HUDEP-2 (cell line): ENCODE data around the gene AFAP1L1.
"Not testable (repeated sequence)": the region's sequence is repeated elsewhere in the genome, so short reads cannot be mapped to it uniquely, and the experiment has no call there.

ENCODE experiments used
- DNase-seq, 76 experiments: peaks; one replicate each; lab custom pipeline; 2025; ENCODE audit not compliant: unreplicated experiment in 76 of 76; lab: John Stamatoyannopoulos, UW

AFAP1L1 gene

DNA sequence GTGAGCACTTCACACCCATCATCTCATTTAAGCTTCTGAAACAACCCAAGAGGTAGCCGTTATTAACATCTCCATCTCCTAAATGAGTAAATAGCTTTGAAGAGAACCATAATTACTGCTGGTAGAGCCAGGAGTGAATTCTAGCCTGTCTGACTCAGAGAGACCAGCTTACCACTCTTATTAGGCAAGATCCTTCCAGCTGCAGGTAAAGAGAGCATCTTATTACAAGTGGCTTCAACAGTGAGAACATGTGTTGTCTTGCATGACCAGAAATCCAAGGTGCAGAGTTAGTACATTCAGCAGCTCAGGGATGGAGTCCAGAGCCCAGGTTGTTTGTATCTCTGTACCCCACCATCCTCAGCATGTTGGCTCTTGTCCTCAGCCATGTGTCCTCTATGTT lies 10.9 kb upstream of the AFAP1L1 start:
- DNase-seq = no peak

DNA sequence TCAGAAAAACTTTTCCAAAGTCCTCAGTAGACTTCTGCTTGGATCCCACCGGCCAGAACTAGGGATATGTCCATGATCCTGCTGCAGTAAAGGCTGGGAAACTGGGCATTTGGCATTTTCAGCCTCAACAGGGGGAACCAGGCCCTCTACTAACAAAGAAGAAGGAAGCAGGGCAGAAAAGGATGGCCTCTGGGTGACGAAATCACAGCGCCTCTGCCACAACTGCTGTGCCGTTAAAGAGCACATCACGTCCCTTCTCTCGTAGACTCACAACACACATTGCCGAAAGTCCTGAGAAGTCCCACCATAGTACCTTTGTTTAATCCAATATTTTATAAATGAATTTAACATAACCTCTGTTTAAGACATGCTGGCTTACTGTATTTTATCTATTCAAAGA lies 10.4 kb upstream of the AFAP1L1 start:
- no peak for DNase-seq

DNA sequence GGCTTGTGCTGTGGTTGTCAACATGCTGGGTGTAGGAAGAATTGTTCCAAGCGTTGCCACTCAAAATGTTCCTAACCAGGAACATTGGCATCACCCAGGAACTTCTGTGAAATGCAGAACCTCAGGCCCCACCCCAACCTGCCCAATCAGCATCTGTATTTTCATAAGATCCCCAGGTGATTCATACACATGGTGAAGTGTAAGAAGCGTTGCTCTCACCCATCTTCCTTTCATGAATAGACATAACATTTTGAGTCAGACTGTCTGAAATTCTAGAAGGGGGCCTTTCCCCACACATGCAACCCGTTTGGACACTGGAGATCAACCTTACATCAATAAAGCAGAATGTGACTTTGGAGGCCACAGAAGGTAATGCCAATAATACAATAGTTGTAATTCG lies 9.3 kb upstream of the AFAP1L1 start:
- DNase-seq = no peak

DNA sequence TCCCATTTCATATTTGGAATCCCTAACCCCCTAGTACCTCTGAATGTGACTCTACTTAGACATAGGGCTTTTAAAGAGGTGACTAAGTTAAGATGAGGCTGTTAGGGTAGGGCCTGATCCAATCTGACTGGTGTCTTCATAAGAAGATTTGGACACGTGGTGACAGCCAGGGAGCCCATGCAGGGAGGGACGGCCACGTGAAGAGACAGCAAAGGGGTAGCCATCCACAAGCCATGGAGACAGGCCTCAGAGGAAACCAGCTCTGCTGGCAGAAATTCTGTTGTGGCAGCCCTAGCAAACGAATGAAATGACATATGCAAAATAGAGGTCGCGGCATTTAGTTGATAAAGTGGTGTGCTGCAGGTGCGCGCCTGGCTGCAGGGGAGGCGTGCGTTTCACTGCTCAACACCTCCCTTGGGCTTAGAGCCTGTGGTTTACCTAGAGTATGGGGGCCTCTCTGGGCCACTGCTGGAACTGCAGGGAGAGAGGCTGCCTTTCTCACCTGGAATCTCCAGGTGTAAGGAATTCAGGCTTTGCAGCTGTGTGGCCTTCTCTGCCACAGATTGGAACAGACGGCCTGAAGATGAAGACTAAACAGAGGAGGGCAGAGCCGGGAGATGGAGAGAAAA lies 7.1 kb upstream of the AFAP1L1 start:
- DNase-seq = no peak

DNA sequence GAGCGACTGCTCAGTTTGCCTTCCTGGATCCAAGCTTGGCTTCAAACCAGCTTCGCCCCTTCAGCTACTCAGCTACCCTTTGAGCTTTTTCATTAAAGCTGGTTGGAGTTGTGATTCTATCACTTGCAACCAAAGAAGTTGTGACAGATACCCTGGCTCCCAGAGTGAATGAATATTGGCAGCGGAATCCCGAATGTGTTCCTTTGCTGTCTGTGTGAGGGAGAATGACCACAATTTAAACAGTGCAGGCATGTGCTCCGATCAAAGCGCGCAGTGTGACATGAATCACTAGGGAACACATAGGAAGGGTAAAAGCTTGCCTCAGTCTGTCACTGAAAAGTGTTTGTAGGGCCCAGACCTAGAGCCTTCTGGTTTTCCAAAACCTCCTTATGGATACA lies 6.6 kb upstream of the AFAP1L1 start:
- no peak for DNase-seq

DNA sequence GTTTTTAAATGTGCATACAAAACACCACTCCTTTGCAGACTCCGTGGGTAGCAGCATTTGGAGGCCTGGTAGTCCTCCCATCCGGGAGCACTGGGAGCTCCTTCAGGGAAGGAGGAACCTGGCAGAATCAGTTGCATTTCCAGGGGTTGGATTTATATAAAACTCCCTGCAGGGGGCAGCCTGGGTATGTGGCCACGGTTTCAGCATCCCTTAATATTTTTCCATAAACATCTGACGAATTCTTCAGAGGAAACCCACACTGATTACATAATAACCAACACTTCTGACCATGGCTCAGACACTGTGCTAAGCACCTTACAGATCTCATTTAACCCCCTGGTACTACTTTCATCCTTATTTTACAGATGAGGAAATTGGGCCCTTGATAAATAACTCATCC lies 6.1 kb upstream of the AFAP1L1 start:
- no peak for DNase-seq

DNA sequence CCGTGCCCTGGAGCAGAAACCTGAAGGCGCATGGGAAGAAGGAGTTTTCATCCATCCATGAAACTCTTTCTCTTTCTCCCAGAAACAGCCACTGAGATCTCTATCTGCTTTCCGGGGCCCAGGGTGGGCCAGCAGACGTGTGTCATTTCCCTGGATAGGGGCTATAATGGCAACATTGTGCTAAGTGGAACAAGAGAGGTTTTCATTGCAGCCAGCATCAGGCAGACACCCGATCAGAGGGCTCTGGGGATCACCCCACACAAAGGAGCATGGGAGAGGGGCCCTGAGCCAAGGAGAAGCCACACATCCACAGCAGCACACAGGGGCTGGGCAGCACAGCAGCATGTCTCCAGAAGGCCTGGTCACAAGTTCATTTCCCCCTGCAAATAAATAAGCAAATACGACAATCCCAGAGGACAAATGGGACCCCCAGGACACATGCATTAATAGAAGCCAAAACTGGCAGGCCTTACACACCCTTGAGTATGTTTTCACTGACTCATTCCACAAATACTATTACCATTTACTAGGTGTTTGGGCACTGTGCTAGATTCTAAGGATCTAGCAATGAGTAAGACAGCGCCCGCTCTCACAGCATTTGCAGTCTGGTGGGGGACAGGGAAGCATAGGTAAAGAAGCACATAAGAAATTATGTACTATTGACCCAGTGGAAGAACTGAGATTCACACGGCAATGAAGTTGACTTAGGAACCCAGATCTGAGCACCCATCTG lies 4.3 kb upstream of the AFAP1L1 start:
- no peak for DNase-seq

DNA sequence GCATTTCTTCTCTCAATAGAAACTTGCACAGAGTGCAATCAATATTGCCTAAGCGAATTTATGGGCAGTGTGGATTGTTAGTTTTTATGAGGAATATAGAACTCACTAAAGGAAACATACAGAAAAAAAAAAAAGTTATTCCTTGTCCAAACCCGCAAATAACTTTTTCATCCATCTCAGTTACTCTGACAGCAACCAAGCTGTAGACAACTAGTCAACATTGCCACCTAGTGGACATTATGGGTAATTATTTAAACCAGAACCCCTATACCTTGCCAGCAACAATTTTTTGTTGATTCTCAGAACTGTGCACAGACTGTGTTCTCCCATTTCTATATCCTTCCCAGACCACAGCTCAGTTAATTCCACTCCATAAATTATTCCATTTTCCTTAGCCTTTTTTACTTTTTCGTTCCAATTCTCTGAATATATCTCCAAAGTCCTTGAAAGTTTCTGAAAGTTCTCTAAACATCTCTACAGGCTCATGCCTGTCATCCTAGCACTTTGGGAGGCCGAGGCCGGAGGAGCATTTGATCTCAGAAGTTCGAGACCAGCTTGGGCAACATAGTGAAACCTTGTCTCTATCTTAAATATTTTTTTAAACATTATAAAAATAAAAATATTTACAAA lies 2.6 kb upstream of the AFAP1L1 start:
- peak in 27 of 76 experiments; percentile 5 to 55 (median 23) for DNase-seq

DNA sequence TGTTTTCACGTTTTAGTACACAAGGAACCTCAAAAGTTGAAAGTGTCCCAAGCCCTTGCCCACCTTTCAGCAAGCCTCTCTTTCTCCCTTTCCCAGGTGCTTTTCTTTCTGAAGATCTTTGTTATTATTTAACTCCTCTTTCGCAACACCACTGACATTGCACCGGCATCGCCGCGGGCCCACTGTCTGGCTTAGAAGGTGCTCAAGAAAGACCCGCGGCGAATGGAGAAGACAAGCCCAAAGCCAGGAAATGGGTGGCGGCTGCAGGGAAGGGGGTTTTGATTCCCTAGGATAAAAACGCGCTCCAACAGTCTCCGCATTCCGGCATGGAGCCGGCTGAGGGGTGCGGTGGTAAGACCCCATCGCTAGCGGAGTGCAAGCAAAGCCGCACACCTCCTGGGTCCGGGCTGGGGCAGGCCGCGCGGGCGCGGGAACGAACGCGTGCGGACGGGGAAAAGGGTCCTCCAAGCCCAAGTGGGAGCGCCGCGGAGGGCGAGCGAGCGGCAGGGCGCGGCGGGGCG lies 404 bp upstream of the AFAP1L1 start:
- no peak for DNase-seq

DNA sequence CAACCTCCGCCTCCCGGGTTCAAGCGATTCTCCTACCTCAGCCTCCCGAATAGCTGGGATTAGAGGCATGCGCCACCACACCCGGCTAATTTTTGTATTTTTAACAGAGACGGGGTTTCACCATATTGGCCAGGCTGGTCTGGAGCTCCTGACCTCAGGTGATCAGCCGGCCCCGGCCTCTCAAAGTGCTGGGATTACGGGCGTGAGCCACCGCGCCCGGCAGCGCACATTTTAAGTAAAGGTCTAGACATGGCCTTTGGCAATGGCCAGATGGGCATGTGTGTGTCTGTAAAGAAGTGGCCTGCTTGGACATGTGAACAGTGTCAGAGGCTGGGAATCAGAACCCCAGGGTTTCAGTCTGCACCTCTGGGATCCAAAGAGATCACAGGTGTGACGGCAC lies 1.1 kb downstream of the AFAP1L1 start:
- not testable (repeated sequence) for DNase-seq

DNA sequence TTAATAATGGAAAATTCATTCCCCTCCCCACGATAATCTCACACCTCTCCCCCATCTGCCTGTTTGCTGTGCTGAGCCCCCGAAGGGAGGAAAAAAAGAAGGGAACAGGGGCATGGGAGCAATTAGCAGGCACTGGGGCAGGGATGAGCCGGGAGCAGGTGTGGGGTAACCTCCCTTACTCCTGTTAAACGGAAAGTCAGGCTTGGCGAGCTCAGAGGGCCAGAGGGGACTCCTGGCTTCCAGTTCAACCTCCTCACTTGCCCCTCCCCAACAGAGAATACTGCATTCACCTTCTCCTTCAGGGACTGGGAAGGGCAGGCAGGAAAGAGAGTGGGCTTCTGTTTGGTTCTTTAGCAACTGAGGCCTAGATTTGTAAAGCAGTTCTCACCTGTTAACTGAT lies 1.6 kb downstream of the AFAP1L1 start:
- no peak for DNase-seq

DNA sequence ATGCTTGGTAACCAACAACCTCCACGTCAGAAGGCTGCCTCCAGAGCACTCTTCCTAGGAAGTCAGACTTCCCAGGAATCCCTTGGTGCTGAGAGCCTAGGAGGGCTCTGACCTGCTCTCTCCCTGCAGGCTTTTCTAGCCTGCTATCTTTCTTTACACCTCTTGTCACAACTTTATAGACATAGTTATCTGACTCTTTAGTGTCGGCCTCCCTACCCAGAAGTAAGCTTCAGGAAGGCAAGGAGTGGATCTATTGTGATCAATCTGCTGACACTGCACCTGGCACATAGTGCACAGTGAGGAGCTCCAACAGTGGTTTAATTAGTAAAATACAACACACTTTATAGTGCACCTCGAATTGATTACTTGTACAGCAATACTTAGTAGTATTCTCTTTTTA lies 2.3 kb downstream of the AFAP1L1 start:
- no peak for DNase-seq

DNA sequence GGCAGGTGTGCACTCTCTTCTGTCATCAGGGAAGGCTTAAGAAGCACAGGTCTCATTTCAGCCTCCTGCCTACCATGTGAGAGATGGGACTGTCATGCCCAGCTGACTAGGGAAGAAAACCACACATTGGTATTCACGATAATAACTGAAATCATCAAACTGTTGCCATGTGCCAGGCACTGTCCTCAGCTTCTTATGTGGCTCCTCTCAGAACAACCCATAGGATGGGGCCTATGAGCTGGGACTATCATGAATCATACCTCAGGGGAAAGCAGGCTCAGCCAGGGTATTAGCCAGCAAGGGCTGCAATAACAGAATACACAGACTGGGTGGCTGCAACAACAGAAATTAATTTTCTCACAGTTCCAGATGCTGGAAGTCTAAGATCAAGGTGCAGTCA lies 3.3 kb downstream of the AFAP1L1 start:
- no peak for DNase-seq

DNA sequence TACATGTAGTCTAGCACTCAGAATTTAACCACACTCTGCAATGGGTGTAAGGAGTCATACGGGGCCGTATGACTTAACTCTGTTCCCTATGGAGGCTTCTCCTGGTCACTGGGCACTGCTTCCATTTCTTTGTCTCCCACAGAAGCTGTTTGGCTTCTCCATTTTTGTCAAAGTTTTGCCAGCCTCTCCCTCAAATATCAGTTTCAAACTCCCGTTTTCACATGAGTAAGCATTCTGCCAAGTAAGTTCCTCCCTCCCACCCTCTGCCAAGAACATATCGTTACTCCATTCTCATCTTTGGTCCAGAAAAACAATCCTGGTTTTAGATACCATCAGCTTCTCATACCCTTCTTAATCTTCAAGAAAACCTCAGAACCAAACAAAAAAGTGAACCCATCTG lies 6.1 kb downstream of the AFAP1L1 start:
- DNase-seq = no peak

DNA sequence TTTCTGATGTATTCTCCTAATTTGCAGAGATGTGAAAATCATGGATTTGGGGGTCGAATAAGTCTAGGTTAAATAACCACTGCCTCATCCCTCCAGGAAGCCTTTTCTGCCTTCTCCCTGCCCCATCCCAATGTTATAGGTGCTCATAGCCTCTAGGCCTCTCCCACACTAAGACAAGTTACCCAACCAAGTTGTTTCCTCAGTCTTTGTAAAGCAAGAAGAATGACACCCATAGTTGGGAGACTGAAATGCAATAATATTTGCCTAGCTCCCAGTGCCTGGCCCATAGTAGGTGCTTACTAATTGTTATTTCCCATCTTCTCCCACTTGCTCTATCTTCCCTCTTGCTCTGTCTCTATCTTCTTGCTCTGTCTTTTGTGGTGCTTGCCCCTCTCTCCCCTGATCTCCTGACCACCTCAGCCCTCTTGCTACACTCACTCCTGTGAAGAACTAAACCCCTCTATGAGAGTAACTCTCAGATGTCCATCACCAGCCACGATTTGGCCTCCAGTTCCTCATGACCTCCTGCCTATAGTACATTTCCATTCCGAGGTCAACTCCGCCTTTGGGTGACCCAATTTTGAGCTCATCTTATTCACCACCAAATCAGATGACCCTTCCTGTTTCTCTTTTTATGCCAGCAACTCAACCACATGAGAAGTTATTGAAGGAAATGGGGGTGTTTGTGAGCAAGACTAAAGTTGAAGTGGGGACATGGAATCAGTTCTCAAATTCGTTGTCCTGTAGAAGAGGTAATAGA lies 7.0 kb downstream of the AFAP1L1 start:
- DNase-seq = no peak

DNA sequence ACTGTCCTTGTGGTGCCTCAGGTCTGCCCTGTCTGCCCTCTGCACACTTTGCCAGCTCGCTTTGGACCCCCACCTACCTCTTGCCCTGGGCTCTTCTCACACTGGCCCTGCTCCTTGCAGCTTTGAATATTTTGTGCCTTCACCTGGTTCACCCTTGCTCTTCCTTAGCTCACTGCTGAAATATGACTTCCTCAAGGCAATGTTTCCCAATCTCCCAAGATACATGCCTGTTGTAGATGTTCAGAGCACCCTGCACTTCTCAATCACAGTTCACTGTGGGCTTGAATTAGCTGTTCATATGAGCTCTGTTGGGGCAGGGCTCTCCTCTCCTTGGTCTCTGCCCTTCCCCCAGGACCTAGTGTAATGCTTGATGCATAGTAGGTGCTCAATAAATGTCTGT lies 8.0 kb downstream of the AFAP1L1 start:
- no peak for DNase-seq

DNA sequence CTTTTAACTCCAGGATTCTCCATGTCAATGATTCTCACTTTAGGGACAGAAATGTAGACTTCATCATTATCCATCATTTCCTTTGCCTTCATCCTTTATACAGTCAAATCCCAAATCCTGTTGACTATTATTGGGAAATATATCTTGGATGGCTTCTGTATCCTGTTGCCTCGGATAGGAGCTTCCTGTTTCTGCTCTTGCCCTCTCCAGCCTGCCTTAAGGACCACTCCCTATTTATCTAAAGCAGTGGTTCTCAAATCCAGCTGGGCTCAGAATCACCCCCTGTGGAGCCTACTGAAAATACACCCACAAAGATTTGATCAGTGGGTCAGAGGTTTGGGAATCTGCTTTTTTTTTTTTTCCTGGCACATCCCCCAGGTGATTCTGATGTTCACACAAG lies 8.5 kb downstream of the AFAP1L1 start:
- no peak for DNase-seq

DNA sequence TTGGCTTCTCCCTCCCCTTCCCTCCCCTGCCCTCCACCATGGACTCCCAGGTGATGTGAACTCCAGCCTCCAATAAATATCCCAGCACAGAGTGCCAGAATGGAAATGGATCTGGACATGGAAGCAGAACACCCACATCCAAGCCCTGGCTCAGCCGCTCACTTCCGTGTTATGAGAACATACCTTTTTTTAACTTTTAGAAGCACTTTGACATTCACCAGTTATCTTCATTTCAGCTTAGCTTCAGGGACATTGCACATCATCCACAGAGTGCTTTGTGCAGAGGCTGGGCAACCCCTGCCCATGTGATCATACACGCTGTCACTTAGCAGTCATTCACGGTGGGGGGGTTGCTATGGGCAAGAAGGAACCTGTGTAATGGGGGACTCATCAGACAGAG lies 9.1 kb downstream of the AFAP1L1 start:
- no peak for DNase-seq

DNA sequence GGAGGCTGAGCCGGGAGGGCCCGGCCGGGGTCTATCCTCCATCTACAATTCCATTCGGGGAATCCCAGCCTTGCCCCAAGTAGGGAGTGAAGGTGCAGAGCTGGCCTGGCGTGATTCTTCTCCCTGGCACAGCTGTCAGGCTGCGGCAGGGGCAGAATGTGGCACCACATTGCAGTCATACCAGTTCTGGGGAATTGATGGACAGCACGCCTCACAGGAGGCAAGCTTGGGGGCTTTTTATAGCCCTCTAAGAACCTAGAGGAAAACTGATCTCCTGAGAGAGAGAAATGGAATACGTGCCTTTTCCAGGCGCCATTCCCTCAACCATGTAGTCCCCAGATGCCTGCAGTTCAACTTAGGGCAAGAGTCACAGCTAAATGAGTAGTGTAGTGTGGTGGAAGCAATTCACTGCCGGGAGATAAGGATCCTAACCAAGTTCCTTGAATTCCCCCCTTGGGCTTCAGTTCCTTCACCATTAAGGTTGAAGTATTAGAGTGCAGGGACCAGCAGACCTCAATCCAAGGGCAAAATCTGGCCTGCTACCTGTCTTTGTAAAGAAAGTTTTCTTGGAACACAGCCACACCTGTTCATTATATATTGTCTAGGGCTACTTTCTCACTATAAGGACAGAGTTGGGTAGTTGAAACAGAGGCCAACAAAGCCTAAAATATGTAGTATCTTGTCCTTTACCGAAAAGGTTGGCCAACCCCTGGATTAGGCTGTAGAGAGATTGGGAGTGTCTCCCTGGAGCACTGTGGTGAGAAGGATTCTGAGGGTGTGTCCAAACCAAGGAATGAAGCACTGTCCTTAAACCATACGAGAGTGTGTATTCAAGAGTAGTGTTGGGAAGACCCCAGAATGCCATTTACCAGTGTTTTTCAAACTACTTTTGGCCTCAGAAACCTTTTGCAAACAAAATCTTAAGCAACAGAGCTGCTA lies 10.6 kb downstream of the AFAP1L1 start:
- DNase-seq = no peak

DNA sequence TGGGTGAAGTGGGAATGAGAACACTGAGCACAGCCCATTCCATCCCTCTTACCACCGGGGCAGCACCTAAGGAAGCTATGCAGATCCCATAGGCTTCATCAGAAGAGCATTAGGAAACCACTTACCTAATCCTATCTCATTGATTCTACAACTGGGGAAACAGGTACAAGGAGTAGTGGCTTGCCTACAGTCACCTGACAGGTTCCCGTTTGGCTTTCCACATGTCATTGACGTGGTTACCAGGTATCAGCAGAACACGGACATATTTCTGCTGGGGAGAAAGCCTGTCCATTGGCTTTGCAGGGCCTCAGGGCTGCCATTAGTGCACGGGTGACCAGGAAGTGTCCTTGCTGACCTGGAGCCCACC lies 11.3 kb downstream of the AFAP1L1 start:
- no peak for DNase-seq
